ENCODE measurements around the gene TMEM185B. TPM values are rescaled to one million over a fixed set of nuclear protein-coding genes. Genes with fewer than 3 reads are reported as not detected.
A peak's percentile ranks its signal among the peaks of the same experiment; 100 is the strongest.

The TMEM185B gene
- total RNA-seq, 2 experiments from 2014 or later: 16.7 to 17.2 TPM

- TF ChIP-seq CTCF (IDR thresholded peaks at IDR 0.05): no peak
- Mint-ChIP-seq H3K4me3 (no peak overlapping the region), H3K27ac (no peak overlapping the region), H3K9me3 (peaks cover 19% of the 10 kb centered on the region), H3K27me3 (no peaks in the 10 kb centered on the region), H3K36me3 (ENCODE audit: low read depth) (peaks cover 8% of the 10 kb centered on the region), H3K4me1 (ENCODE audit: low read depth) (no peaks in the 10 kb centered on the region)
- intact Hi-C loops (cut with micrococcal nuclease): no loop called here
- DNase-seq (no peak), ATAC-seq (no peak)
- CTCF ChIA-PET: no interaction called here
- POLR2A ChIA-PET: no interaction called here
These were observed 30.9 kb downstream of the TMEM185B start for GRCh38 chr2:120192280-120192679.

- intact Hi-C loops (cut with micrococcal nuclease): no loop called here
- no peak overlapping the region for H3K4me3 Mint-ChIP-seq
- CTCF ChIA-PET: no interaction called here
- peaks cover 16% of the 10 kb centered on the region for H3K9me3 Mint-ChIP-seq
- no peak overlapping the region for H3K27ac Mint-ChIP-seq
- H3K4me1 Mint-ChIP-seq (ENCODE audit: low read depth): no peaks in the 10 kb centered on the region
- ATAC-seq: no peak
- peaks cover 8% of the 10 kb centered on the region for H3K36me3 Mint-ChIP-seq (ENCODE audit: low read depth)
- H3K27me3 Mint-ChIP-seq: no peaks in the 10 kb centered on the region
- POLR2A ChIA-PET: no interaction called here
- TF ChIP-seq CTCF (IDR thresholded peaks at IDR 0.05): no peak
- DNase-seq: no peak
These were observed 34.0 kb downstream of the TMEM185B start for GRCh38 chr2:120189189-120189588.

GRCh38 chr2:120182019-120182560 is 41.1 kb downstream of the TMEM185B start:
- H3K27ac Mint-ChIP-seq: peak overlapping the region; percentile 79
- H3K4me1 Mint-ChIP-seq (ENCODE audit: low read depth): peaks cover 40% of the 10 kb centered on the region
- no peaks in the 10 kb centered on the region for H3K9me3 Mint-ChIP-seq
- ChIA-PET CTCF (interaction anchor here (1.0 to 3.7 kb wide), 4 partner anchors 72 to 356 kb away, joined by 3 to 12 read pairs (median 4); no protein-coding TSS in a partner anchor), POLR2A (no interaction called here)
- H3K27me3 Mint-ChIP-seq: no peaks in the 10 kb centered on the region
- no peaks in the 10 kb centered on the region for H3K36me3 Mint-ChIP-seq (ENCODE audit: low read depth)
- DNase-seq: no peak
- intact Hi-C loops (cut with micrococcal nuclease): no loop called here
- peak overlapping the region; percentile 10 for H3K4me3 Mint-ChIP-seq
- ATAC-seq: peak; percentile 12
- no peak for TF ChIP-seq CTCF (IDR thresholded peaks at IDR 0.05)

GRCh38 chr2:120180066-120180465 is 43.1 kb downstream of the TMEM185B start:
- Mint-ChIP-seq H3K4me1 (ENCODE audit: low read depth) (peaks cover 55% of the 10 kb centered on the region), H3K27me3 (no peaks in the 10 kb centered on the region), H3K27ac (no peak overlapping the region), H3K4me3 (no peak overlapping the region), H3K36me3 (ENCODE audit: low read depth) (no peaks in the 10 kb centered on the region), H3K9me3 (no peaks in the 10 kb centered on the region)
- DNase-seq: no peak
- ATAC-seq: no peak
- POLR2A ChIA-PET: no interaction called here
- CTCF ChIA-PET: interaction anchor here (0.7 to 1.6 kb wide), 2 partner anchors 476 to 539 kb away, joined by 3 to 5 read pairs; no protein-coding TSS in a partner anchor
- intact Hi-C loops (cut with micrococcal nuclease): no loop called here
- TF ChIP-seq CTCF (IDR thresholded peaks at IDR 0.05): no peak

DNA sequence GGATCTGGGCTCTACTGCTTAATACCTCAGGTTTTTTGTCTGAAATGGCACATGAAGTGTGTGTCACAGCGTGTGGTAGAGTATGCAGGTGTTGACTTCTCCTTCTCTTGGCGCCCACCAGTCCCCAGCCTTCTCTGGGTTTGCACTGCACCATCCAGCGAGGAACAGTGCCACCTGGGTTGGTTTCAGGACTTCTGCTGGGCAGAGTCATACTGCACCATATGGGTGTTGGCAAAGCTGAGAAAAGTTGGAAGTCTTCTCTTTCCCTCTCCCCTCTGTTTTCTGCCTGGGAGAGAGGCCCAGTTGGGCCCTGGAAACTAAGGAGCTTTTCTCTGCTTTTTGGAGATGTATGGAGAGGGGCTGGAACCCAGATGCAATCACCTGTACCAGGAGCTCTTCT is 43.8 kb downstream of the TMEM185B start:
- H3K27ac Mint-ChIP-seq: peak overlapping the region; percentile 45

More for the DNA sequence above, 43.8 kb downstream of the TMEM185B start:
- intact Hi-C loops (cut with micrococcal nuclease): loop anchor here (5.0 kb wide), 1 partner anchor 167 kb away; the partner anchor contains the start of gene EPB41L5
- Mint-ChIP-seq H3K36me3 (ENCODE audit: low read depth) (no peaks in the 10 kb centered on the region), H3K27me3 (no peaks in the 10 kb centered on the region), H3K9me3 (no peaks in the 10 kb centered on the region), H3K4me1 (ENCODE audit: low read depth) (peaks cover 61% of the 10 kb centered on the region), H3K4me3 (no peak overlapping the region)
- no peak for DNase-seq
- ChIA-PET CTCF (interaction anchor here (0.7 kb wide), 1 partner anchor 538 kb away, joined by 3 read pairs; no protein-coding TSS in a partner anchor), POLR2A (no interaction called here)
- ATAC-seq: no peak
- no peak for TF ChIP-seq CTCF (IDR thresholded peaks at IDR 0.05)

Measured in activated CD8-positive, alpha-beta T cell treated with anti-CD3 and anti-CD28 coated beads for 36 hours (primary cell).